PC-9 (cell line): Measurements from ENCODE around the gene PDIA5. TPM values are rescaled to one million over a fixed set of nuclear protein-coding genes. Genes with fewer than 3 reads are reported as not detected.

ENCODE experiments used
- BruUV-seq: library from RNA; stranded (reverse); fragments of 400-500 nt; replicated peaks from 2 replicates; lab custom pipeline; 2021; lab: Mats Ljungman, UMichigan
- CTCF ChIA-PET: fragments of 300-600 bp; sonication (Branson Sonifier 250); formaldehyde crosslinking; loops from one replicate; lab custom pipeline; 2022; ENCODE audit warnings: antibody characterized with exemption; lab: Charles Lee
- POLR2A ChIA-PET: fragments of 300-600 bp; sonication (Branson Sonifier 250); formaldehyde crosslinking; loops from one replicate; lab custom pipeline; 2022; ENCODE audit warnings: antibody characterized with exemption; ENCODE audit not compliant: unreplicated experiment; lab: Charles Lee
- DNase-seq, 2 experiments: peaks; one replicate each; pipeline versions ENCODE4 v3.0.0 to v3.0.0-alpha.2; 2015 to 2022; ENCODE audit warnings: mixed read lengths in 1 of 2
- H2AFZ ChIP-seq: fragments of 200-600 bp; sonication (generic); 2 replicates; pipeline ENCODE4 v1.8.1; 2017; ENCODE audit warnings: antibody characterized with exemption
- H3F3A ChIP-seq: fragments of 200-600 bp; sonication (generic); 2 replicates; pipeline ENCODE4 v1.8.1; 2017; ENCODE audit warnings: antibody characterized with exemption, mild to moderate bottlenecking, low read depth; ENCODE audit not compliant: insufficient read depth
- H3K27ac ChIP-seq: fragments of 200-600 bp; sonication (generic); 2 replicates; pipeline ENCODE4 v1.6.1; 2016; ENCODE audit warnings: mixed run types
- H3K27me3 ChIP-seq: fragments of 200-600 bp; sonication (generic); 2 replicates; pipeline ENCODE4 v1.6.1; 2016; ENCODE audit warnings: low read depth, mixed run types; ENCODE audit not compliant: insufficient read depth
- H3K36me3 ChIP-seq: fragments of 200-600 bp; sonication (generic); 2 replicates; pipeline ENCODE4 v1.6.1; 2016; ENCODE audit warnings: low read depth, mixed run types
- H3K4me1 ChIP-seq: fragments of 200-600 bp; sonication (generic); replicated peaks from 2 replicates; pipeline ENCODE4 v1.6.1; 2016; ENCODE audit warnings: mixed run types; ENCODE audit not compliant: insufficient read depth
- H3K4me2 ChIP-seq: fragments of 200-600 bp; sonication (generic); 2 replicates; pipeline ENCODE4 v1.6.1; 2017; ENCODE audit warnings: mixed run types
- H3K4me3 ChIP-seq: fragments of 200-600 bp; sonication (generic); 2 replicates; pipeline ENCODE4 v1.6.1; 2016; ENCODE audit warnings: mixed run types
- H3K79me2 ChIP-seq: fragments of 200-600 bp; sonication (generic); 2 replicates; pipeline ENCODE4 v1.6.1; 2017; ENCODE audit warnings: low read depth, mixed run types
- H3K9me2 ChIP-seq: fragments of 200-600 bp; sonication (generic); 2 replicates; pipeline ENCODE4 v1.8.1; 2017; ENCODE audit warnings: mild to moderate bottlenecking; ENCODE audit not compliant: insufficient read depth
- H3K9me3 ChIP-seq: fragments of 200-600 bp; sonication (generic); 2 replicates; pipeline ENCODE4 v1.8.1; 2016; ENCODE audit warnings: low read depth; ENCODE audit not compliant: insufficient read depth
- H4K20me1 ChIP-seq: fragments of 200-600 bp; sonication (generic); 2 replicates; pipeline ENCODE4 v1.8.1; 2017; ENCODE audit not compliant: insufficient read depth
- CTCF ChIP-seq: fragments of 200-600 bp; sonication (generic); conservative IDR thresholded peaks from 2 replicates; pipeline ENCODE4 v1.6.1; 2017; ENCODE audit warnings: mixed run types, antibody characterized with exemption, mild to moderate bottlenecking, moderate library complexity
- EZH2 ChIP-seq: fragments of 200-600 bp; sonication (generic); IDR thresholded peaks from 2 replicates; pipeline ENCODE4 v1.8.0; 2017; ENCODE audit warnings: antibody characterized with exemption, low read depth
- intact Hi-C: fragments of 100-400 bp; cut with micrococcal nuclease; formaldehyde crosslinking; loops from one replicate; pipeline ENCODE4 v1.10.0; 2022; ENCODE audit not compliant: unreplicated experiment
- total RNA-seq: library from RNA; stranded (reverse); gene quantifications from 2 replicates; pipeline ENCODE4 v1.2.3, GENCODE V29; 2021

PDIA5 gene
- total RNA-seq, 1 experiment from 2014 or later = 31.7 TPM

- H3K4me2 ChIP-seq = no peak overlapping the region
- peaks cover 78% of the 10 kb centered on the region for H3K27me3 ChIP-seq
- H3K9me2 ChIP-seq = no peaks in the 10 kb centered on the region
- BruUV-seq = no TSS peak
- H2AFZ ChIP-seq = no peak overlapping the region
- H3K4me1 ChIP-seq = peaks cover 3% of the 10 kb centered on the region; the same call in 1 of the 2 replicates
- H3K27ac ChIP-seq = no peak overlapping the region
- no peak overlapping the region for H3K4me3 ChIP-seq
- H3K9me3 ChIP-seq = no peaks in the 10 kb centered on the region
- H3K36me3 ChIP-seq = no peaks in the 10 kb centered on the region
- TF ChIP-seq CTCF (no peak), EZH2 (no peak)
- ChIA-PET POLR2A (interaction anchor here (0.5 kb wide), 1 partner anchor 237 kb away, joined by 3 read pairs; no protein-coding TSS in a partner anchor), CTCF (no interaction called here)
- no peaks in the 10 kb centered on the region for H3F3A ChIP-seq
- DNase-seq = no peak
- intact Hi-C loops = loop anchor here (10.0 kb wide), 1 partner anchor 103 kb away; no protein-coding TSS in a partner anchor
- H4K20me1 ChIP-seq = no peaks in the 10 kb centered on the region
- no peaks in the 10 kb centered on the region for H3K79me2 ChIP-seq
Observed at GRCh38 chr3:123021996-123022510, 44.8 kb upstream of the PDIA5 start.

GRCh38 chr3:123024056-123024455 is 42.8 kb upstream of the PDIA5 start:
- Histone ChIP-seq H3K4me3 (no peak overlapping the region), H3K79me2 (no peaks in the 10 kb centered on the region), H4K20me1 (no peaks in the 10 kb centered on the region), H3K27me3 (peaks cover 78% of the 10 kb centered on the region), H3K27ac (no peak overlapping the region), H3K4me1 (peaks cover 4% of the 10 kb centered on the region), H3K36me3 (no peaks in the 10 kb centered on the region), H3K9me3 (no peaks in the 10 kb centered on the region), H3F3A (no peaks in the 10 kb centered on the region), H3K4me2 (no peak overlapping the region), H2AFZ (no peak overlapping the region), H3K9me2 (no peaks in the 10 kb centered on the region)
- no peak for DNase-seq
- TF ChIP-seq CTCF (no peak), EZH2 (no peak)
- BruUV-seq = no TSS peak
- ChIA-PET CTCF (no interaction called here), POLR2A (no interaction called here)
- intact Hi-C loops = loop anchor here (10.0 kb wide), 1 partner anchor 101 kb away; no protein-coding TSS in a partner anchor

- Histone ChIP-seq H3K79me2 (no peaks in the 10 kb centered on the region), H2AFZ (no peak overlapping the region), H3K4me2 (no peak overlapping the region; the same call in 1 of the 2 replicates), H3K9me3 (no peaks in the 10 kb centered on the region), H3K27ac (no peak overlapping the region), H3K4me3 (no peak overlapping the region), H3K27me3 (peaks cover 74% of the 10 kb centered on the region), H3F3A (no peaks in the 10 kb centered on the region), H3K9me2 (no peaks in the 10 kb centered on the region), H3K4me1 (peaks cover 4% of the 10 kb centered on the region), H3K36me3 (no peaks in the 10 kb centered on the region), H4K20me1 (no peaks in the 10 kb centered on the region)
- no TSS peak for BruUV-seq
- intact Hi-C loops = loop anchor here (5.0 to 10.0 kb wide), 5 partner anchors 99 to 1479 kb away; partner anchors contain the start of genes PARP14 and POLQ
- DNase-seq = no peak
- TF ChIP-seq EZH2 (no peak), CTCF (no peak)
- ChIA-PET CTCF (no interaction called here), POLR2A (no interaction called here)
Observed at GRCh38 chr3:123025642-123026521, 40.9 kb upstream of the PDIA5 start.
